HG03469 (cell line): ENCODE measurements around the gene CACNA1E.

ENCODE experiments used
- ATAC-seq: cut with Tn5 transposase; IDR thresholded peaks from one replicate; pipeline ENCODE4 v1.9.1; 2021; ENCODE audit warnings: mild to moderate bottlenecking, moderate library complexity, moderate number of reproducible peaks; ENCODE audit not compliant: unreplicated experiment

Gene CACNA1E

GRCh38 chr1:181748013-181748412 is 264.7 kb downstream of the CACNA1E start:
- no peak for ATAC-seq

GRCh38 chr1:181754103-181754502 is 270.8 kb downstream of the CACNA1E start:
- ATAC-seq, result no peak

DNA sequence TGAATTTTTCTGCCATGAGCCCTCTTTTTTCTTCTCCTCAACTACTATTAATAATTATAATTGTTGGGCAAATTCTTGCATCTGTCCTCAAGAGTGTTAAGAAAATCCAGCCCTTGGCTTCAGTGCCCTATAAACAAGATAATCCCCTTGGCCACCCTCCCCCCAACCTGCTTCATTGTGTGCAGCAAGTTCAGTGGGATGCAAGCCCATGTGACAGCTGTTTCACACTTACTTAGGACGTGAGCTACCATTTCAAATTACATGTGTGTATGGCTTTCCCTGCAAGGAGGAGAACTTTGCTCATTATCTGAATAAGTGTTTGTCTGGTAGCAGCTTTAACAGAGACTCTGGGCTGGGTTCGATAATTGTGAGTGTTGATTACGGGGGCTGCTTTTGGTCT is 276.2 kb downstream of the CACNA1E start:
- no peak for ATAC-seq

DNA sequence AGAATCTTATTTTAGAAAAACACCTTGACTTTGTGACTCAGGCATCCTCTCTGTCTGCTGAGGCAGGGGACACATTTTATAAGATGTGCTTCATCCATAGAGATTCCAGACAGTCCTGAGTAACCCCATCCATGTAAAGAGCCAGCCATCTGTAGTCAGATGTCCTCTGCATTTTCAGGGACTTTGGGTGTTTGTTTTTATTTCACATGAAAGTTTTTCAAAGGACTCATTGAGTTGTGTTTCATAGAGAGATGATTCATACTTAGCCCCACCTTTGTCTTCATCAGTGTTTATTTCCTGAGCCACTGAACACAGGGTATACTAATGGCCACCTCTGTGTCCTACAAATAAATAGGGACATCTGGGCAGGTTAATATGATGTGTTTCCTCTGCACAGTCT is 280.4 kb downstream of the CACNA1E start:
- ATAC-seq, result no peak

GRCh38 chr1:181765451-181766026 is 282.2 kb downstream of the CACNA1E start:
- ATAC-seq, result no peak

DNA sequence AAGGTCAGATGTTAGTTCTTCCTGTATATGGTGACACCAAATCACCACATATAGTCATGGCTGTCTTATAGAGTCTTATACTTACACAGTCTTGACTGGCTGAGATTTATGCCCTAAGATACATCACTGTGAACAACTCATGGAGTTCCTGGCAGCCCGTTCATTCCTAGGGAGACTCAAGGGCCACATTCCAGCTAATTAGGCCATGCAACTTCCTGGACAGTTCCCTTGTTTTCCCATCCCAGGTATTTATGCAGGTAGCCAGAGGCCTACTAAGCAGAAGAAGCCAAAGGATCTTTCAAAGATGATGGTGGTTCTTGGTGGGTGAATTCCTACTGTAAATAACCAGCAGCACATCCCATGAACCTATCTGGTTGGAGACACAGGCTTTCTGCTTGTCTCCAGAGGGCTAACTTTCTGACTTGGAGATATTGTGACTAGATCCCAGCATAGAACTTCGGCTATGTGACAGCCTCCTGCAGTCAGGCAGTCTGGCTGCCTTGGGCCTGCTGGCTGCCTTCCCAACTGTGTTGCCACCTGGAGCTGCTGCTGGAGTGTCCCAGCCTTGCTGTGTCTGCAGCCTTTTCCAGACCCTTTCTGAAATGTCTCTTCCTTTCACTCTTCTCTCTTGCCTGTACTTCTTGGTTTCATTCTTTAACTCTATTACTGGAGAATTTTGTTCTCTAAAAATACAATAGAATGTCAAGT is 283.8 kb downstream of the CACNA1E start:
- no peak for ATAC-seq

DNA sequence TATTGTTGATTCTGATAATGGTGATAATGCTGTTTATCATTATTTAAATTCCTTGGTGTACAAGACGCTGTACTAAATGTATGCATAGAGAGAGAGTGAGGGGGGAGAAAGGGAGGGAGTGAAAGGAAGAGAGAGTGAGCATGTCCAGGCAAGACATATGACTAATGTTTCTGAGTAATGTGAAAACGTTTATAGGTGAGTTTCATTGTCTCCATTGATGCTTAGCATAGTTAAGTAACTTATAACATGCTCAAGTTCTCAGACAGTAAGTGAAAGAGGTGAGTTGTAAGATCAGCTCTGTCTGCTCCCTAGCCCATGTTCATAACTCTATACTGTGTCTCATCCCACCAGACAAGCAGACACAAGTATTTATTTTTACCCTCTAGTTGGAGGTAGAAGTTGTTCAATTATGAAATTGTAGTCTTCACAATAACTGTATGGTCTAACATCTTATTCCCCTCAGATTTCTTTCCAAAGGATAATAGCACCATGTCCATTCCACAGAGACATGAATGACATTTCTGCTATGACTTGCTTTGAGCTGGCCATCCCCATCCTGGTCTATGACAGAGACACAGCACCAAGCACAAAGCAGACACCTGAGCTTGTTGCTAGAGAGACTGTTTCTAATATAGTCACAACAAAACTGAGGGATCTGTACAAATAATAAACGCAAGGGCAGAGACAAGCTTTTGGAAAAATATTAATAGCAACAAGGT is 285.1 kb downstream of the CACNA1E start:
- ATAC-seq, result no peak

- no peak for ATAC-seq
Observed at GRCh38 chr1:181768930-181769280, 285.6 kb downstream of the CACNA1E start.

GRCh38 chr1:181769846-181770245 is 286.5 kb downstream of the CACNA1E start:
- ATAC-seq, result no peak

DNA sequence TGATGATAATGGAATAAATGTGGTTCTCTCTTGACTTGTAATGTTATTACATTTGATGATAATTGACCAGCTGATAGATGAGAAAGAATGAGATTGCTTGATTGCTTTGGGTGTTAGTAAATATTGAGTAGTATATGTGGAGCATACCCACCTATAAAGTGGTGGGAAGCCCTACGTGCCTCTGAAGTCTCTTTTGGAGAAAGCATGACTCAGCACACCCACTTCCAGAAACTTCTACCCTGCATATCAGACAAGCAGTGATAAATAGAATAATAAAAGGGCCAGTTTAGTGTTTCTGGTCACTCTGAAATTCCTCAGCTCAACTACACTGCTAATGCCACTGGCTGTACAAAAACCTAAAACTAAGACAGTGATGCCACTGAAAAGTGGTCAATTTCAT is 289.4 kb downstream of the CACNA1E start:
- ATAC-seq, result no peak

DNA sequence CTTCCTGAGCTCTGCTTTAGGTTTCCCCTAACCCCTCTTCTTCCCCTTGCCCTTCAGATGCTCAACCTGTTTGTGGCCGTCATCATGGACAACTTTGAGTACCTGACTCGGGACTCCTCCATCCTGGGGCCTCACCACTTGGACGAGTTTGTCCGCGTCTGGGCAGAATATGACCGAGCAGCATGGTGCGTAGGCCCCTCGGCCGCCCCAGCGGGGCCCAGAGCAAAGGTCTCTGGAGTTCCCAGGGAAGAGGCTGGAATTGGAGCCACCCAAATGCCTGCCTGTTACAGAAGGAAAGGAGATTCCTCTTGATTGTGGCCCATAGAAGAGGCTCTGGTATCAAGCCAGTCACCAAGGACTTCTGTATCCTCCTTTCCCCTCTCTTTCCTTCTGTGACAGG is 292.7 kb downstream of the CACNA1E start:
- ATAC-seq, result no peak

- no peak for ATAC-seq
Observed at GRCh38 chr1:181777286-181777685, 294.0 kb downstream of the CACNA1E start.

DNA sequence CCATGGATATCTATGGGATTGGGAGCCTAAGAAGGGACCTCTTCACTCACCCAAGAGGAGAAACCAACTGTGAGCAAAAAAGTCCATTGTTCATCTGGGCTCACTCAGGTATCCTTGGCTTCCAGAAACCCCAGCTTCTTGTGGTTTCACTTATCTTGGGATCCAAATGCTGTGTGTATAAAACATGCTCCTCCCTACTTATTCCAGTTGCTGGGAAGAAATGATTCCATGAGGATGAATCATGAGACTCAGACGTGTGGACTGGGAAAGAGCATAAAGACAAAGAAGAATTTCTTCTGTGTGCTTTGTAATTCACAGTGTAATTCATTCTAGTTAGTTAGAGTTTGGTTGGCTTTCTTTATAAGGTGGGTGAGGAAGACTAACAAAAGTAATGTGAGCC is 294.5 kb downstream of the CACNA1E start:
- no peak for ATAC-seq

- no peak for ATAC-seq
Observed at GRCh38 chr1:181778640-181779260, 295.4 kb downstream of the CACNA1E start.

DNA sequence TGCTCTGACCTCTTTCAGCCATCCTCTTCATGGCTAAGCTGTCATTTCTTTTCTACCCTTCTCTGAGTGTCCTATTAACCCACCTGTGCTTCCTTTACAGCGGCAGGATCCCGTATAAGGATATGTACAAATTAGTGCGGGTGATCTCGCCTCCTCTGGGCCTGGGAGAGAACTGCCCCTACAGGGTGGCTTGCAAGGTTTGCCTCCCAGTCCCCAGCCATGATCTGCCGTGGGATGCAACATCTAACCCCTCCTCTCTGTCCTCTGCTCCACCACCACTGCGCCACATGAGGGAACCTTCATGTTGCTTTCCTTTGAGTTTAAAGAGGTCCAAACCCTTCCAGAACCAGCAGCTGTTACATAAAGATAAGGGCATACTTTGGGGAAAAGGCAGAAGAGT is 296.0 kb downstream of the CACNA1E start:
- no peak for ATAC-seq

DNA sequence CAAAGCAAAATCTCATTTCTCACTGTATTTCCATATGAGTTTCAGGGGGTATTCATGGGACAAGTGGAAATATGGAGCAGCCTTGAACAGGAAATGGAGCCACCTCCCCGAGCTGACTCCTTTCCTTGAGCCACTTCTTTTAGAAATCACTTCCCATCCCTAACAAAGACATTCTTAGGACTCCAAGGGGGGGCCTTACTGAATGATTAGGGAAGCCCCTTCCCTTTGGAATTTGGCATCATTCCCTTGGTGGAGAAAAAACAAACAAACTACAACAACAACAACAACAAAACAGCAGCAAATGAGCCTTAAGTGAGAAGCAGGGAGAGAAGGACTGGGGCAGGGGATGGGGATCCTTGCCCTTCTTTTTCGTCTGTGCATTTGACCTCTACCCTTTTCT is 299.9 kb downstream of the CACNA1E start:
- no peak for ATAC-seq

DNA sequence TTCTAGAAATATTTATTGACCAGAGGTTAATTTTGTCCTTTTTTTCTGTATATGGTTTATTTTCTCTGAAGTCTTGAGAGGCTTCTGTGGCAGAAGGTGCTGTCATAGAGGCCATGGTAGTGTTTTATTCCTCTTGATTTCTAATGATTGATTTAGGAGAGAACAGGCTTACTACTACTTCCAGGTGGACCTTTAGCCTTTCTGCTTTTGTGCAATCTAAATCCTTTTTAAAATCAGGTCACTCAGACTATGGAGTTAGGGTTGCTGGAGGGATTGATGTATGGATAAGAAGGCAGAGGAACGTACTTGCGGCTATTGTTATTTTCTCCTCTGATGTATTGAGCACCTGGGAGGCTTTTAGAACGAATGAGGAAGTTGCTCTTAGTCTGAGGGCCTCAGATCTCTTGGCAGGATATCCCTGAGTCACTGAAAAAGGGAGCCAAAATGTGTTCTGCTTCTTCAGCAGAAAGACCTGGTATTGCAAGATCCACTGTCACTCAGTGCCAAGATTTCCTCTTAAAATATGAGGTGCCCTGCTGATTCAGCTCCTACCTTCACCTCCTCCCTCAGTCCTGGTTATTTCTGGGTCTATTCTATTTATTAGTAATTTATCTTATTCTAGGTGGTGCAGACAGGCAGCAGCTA is 300.8 kb downstream of the CACNA1E start:
- ATAC-seq, result no peak

GRCh38 chr1:181789395-181789794 is 306.1 kb downstream of the CACNA1E start:
- ATAC-seq, result no peak

GRCh38 chr1:181791721-181792120 is 308.4 kb downstream of the CACNA1E start:
- ATAC-seq, result no peak

DNA sequence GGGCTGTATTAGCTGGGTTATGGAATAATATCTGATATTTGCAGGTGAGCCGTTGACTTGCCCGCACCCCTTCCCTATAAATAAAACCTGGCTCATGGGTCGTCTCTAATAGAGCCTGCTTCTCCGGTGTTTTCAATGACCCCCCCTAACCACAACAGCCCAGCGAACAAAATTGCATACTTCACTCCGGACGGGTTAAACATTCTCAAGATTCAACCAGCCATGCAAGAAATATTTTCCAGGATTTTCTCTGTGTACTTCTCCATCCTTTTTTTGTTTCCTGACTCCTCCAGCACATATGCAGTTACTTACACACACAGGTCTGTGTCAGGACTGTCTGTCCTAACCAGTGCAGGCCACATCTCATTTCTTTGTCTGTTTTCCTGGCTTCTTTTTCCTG is 310.5 kb downstream of the CACNA1E start:
- no peak for ATAC-seq

- ATAC-seq, result no peak
Observed at GRCh38 chr1:181794332-181794731, 311.0 kb downstream of the CACNA1E start.
